HK-2 (cell line): ENCODE results near the gene RNF224.

Source experiments
- DNase-seq: peaks from one replicate; pipeline ENCODE4 v3.0.0-alpha.2; 2018; ENCODE audit not compliant: unreplicated experiment

The RNF224 gene

GRCh38 chr9:137215196-137215986, 11.9 kb upstream of the RNF224 start:
- DNase-seq, result no peak

GRCh38 chr9:137216188-137216965, 10.9 kb upstream of the RNF224 start:
- DNase-seq, result no peak

GRCh38 chr9:137217276-137218211, 9.8 kb upstream of the RNF224 start:
- peak; percentile 77 for DNase-seq

GRCh38 chr9:137218212-137218753, 9.0 kb upstream of the RNF224 start:
- no peak for DNase-seq

- peak; percentile 71 for DNase-seq
Measured at GRCh38 chr9:137218754-137219271, 8.5 kb upstream of the RNF224 start.

GRCh38 chr9:137219757-137220316, 7.5 kb upstream of the RNF224 start:
- DNase-seq, result no peak

GRCh38 chr9:137220317-137221094, 6.8 kb upstream of the RNF224 start:
- no peak for DNase-seq

- no peak for DNase-seq
Measured at GRCh38 chr9:137221095-137221505, 6.2 kb upstream of the RNF224 start.

GRCh38 chr9:137221506-137222111, 5.7 kb upstream of the RNF224 start:
- DNase-seq, result no peak

- DNase-seq, result peak; percentile 50
Measured at GRCh38 chr9:137222190-137223077, 4.9 kb upstream of the RNF224 start, which contains the start of gene RNF208. Gene RNF208 (minus strand): TSS chr9:137222240. CDS start chr9:137221212, 1,028 bp downstream.

- peak; percentile 98 for DNase-seq
Measured at GRCh38 chr9:137223078-137223970, 4.0 kb upstream of the RNF224 start.

- DNase-seq, result no peak
Measured at GRCh38 chr9:137224830-137225694, 2.2 kb upstream of the RNF224 start, which contains the start of gene CYSRT1. Gene CYSRT1 (plus strand): TSS chr9:137225174. CDS start chr9:137225622, 448 bp downstream.

- DNase-seq, result no peak
Measured at GRCh38 chr9:137225699-137226331, 1.5 kb upstream of the RNF224 start.

GRCh38 chr9:137226338-137227053, 806 bp upstream of the RNF224 start:
- DNase-seq, result peak; percentile 74

GRCh38 chr9:137227853-137228505, 677 bp downstream of the RNF224 start:
- no peak for DNase-seq
